Suprapubic skin (tissue), 3 donors: Measurements from ENCODE around the gene IQSEC3.

Source experiments
- CTCF ChIP-seq, 2 donors: fragments of 200-600 bp in 1 of 2; fragments of 450-650 bp in 1 of 2; sonication (generic) in 1 of 2; IDR thresholded peaks; one replicate each; pipeline ENCODE4 v1.5.1; 2016 to 2019; ENCODE audit warnings: antibody characterized with exemption in 2 of 2, mild to moderate bottlenecking in 1 of 2, moderate library complexity in 1 of 2
- POLR2A ChIP-seq, 2 donors: fragments of 450-650 bp; IDR thresholded peaks; one replicate each; pipeline ENCODE4 v1.6.1; 2017; ENCODE audit warnings: antibody characterized with exemption in 2 of 2, mild to moderate bottlenecking in 2 of 2, moderate library complexity in 2 of 2

- TF ChIP-seq CTCF (IDR thresholded peaks at IDR 0.05) (no peak), POLR2A (IDR thresholded peaks at IDR 0.05) (no peak)
Observed at GRCh38 chr12:58832-59231, 7.7 kb upstream of the IQSEC3 start.
